GM19238 (cell line): ENCODE results near the gene UPK3BL2.
"Not testable (repeated sequence)": the region's sequence is repeated elsewhere in the genome, so short reads cannot be mapped to it uniquely, and the experiment has no call there.

Experiments
- DNase-seq: peaks from one replicate; pipeline ENCODE4 v3.0.0; 2011; ENCODE audit warnings: low spot score; ENCODE audit not compliant: insufficient read length

UPK3BL2 gene

GRCh38 chr7:102543596-102543995 is at the start of gene UPK3BL2:
Gene UPK3BL2, minus strand, starts transcription at chr7:102543696. Its CDS starts 60 bp downstream, at chr7:102543636.
- DNase-seq, result not testable (repeated sequence)

GRCh38 chr7:102592477-102593019 is 49.1 kb upstream of the UPK3BL2 start:
- not testable (repeated sequence) for DNase-seq

GRCh38 chr7:102589857-102590256 is 46.4 kb upstream of the UPK3BL2 start:
- DNase-seq, result not testable (repeated sequence)

GRCh38 chr7:102583495-102583894 is 40.0 kb upstream of the UPK3BL2 start:
- not testable (repeated sequence) for DNase-seq

- DNase-seq, result not testable (repeated sequence)
Measured at GRCh38 chr7:102581722-102582121, 38.2 kb upstream of the UPK3BL2 start.

- DNase-seq, result not testable (repeated sequence)
Measured at GRCh38 chr7:102578486-102578885, 35.0 kb upstream of the UPK3BL2 start.

- DNase-seq, result not testable (repeated sequence)
Measured at GRCh38 chr7:102577315-102578240, 34.1 kb upstream of the UPK3BL2 start.

GRCh38 chr7:102576363-102576762 is 32.9 kb upstream of the UPK3BL2 start:
- DNase-seq, result not testable (repeated sequence)

- DNase-seq, result not testable (repeated sequence)
Measured at GRCh38 chr7:102574607-102575006, 31.1 kb upstream of the UPK3BL2 start.

- not testable (repeated sequence) for DNase-seq
Measured at GRCh38 chr7:102572261-102573239, 29.1 kb upstream of the UPK3BL2 start, which contains the start of gene POLR2J3. Gene POLR2J3, minus strand, starts transcription at chr7:102572583. Its CDS starts 62 bp downstream, at chr7:102572521.

GRCh38 chr7:102568620-102569019 is 25.1 kb upstream of the UPK3BL2 start:
- DNase-seq, result not testable (repeated sequence)

GRCh38 chr7:102550808-102551422 is 7.4 kb upstream of the UPK3BL2 start, which contains the start of gene SPDYE2:
Gene SPDYE2, plus strand, starts transcription at chr7:102551226. Its CDS starts 2,030 bp downstream, at chr7:102553256.
- DNase-seq, result not testable (repeated sequence)

- DNase-seq, result not testable (repeated sequence)
Measured at GRCh38 chr7:102546353-102546752, 2.9 kb upstream of the UPK3BL2 start.

- DNase-seq, result not testable (repeated sequence)
Measured at GRCh38 chr7:102545288-102545687, 1.8 kb upstream of the UPK3BL2 start.

GRCh38 chr7:102544372-102544771 is 876 bp upstream of the UPK3BL2 start:
- DNase-seq, result not testable (repeated sequence)

GRCh38 chr7:102542771-102543170 is 725 bp downstream of the UPK3BL2 start:
- not testable (repeated sequence) for DNase-seq

- not testable (repeated sequence) for DNase-seq
Measured at GRCh38 chr7:102542083-102542482, 1.4 kb downstream of the UPK3BL2 start.

- DNase-seq, result not testable (repeated sequence)
Measured at GRCh38 chr7:102540604-102541003, 2.9 kb downstream of the UPK3BL2 start.

GRCh38 chr7:102535062-102535615 is 8.4 kb downstream of the UPK3BL2 start:
- not testable (repeated sequence) for DNase-seq

- not testable (repeated sequence) for DNase-seq
Measured at GRCh38 chr7:102532127-102532526, 11.4 kb downstream of the UPK3BL2 start.
